ENCODE data around the gene NUCKS1.

Gene NUCKS1

GRCh38 chr1:205750138-205751035 is at the start of gene NUCKS1:
Gene NUCKS1, minus strand, starts transcription at chr1:205750182. Its CDS starts 209 bp downstream, at chr1:205749973.
- peak; percentile 95 for DNase-seq

GRCh38 chr1:205798577-205798976 is 48.6 kb upstream of the NUCKS1 start:
- DNase-seq = no peak

- DNase-seq = no peak
Observed at GRCh38 chr1:205797168-205797567, 47.2 kb upstream of the NUCKS1 start.

- no peak for DNase-seq
Observed at GRCh38 chr1:205794011-205794730, 44.2 kb upstream of the NUCKS1 start.

- no peak for DNase-seq
Observed at GRCh38 chr1:205792961-205793673, 43.1 kb upstream of the NUCKS1 start.

GRCh38 chr1:205792481-205792881 is 42.5 kb upstream of the NUCKS1 start:
- DNase-seq = no peak

- DNase-seq = peak; percentile 70
Observed at GRCh38 chr1:205791568-205792180, 41.7 kb upstream of the NUCKS1 start.

- DNase-seq = no peak
Observed at GRCh38 chr1:205787287-205787916, 37.4 kb upstream of the NUCKS1 start.

- DNase-seq = no peak
Observed at GRCh38 chr1:205786601-205787000, 36.6 kb upstream of the NUCKS1 start.

- DNase-seq = no peak
Observed at GRCh38 chr1:205785446-205785845, 35.5 kb upstream of the NUCKS1 start.

GRCh38 chr1:205783904-205784303 is 33.9 kb upstream of the NUCKS1 start:
- no peak for DNase-seq

- DNase-seq = no peak
Observed at GRCh38 chr1:205783433-205783795, 33.4 kb upstream of the NUCKS1 start.

GRCh38 chr1:205782627-205783432 is 32.8 kb upstream of the NUCKS1 start:
- DNase-seq = no peak

- DNase-seq = no peak
Observed at GRCh38 chr1:205780335-205780734, 30.4 kb upstream of the NUCKS1 start.

GRCh38 chr1:205777994-205778393 is 28.0 kb upstream of the NUCKS1 start:
- DNase-seq = no peak

GRCh38 chr1:205775717-205776056 is 25.7 kb upstream of the NUCKS1 start:
- DNase-seq = no peak

- peak; percentile 88 for DNase-seq
Observed at GRCh38 chr1:205775015-205775716, 25.2 kb upstream of the NUCKS1 start, which contains the start of gene RAB29. Gene RAB29, minus strand, starts transcription at chr1:205775482. Its CDS starts 526 bp downstream, at chr1:205774956.

- peak; percentile 63 for DNase-seq
Observed at GRCh38 chr1:205774198-205775014, 24.4 kb upstream of the NUCKS1 start.

- DNase-seq = no peak
Observed at GRCh38 chr1:205772607-205773032, 22.6 kb upstream of the NUCKS1 start.

GRCh38 chr1:205770618-205771017 is 20.6 kb upstream of the NUCKS1 start:
- DNase-seq = no peak
